ENCODE data around the gene DPYD. TPM values are rescaled to one million over a fixed set of nuclear protein-coding genes. Genes with fewer than 3 reads are reported as not detected.

Gene DPYD
- polyA plus RNA-seq, result 10 to 100 TPM in 2 of 3 donors, 1 to 10 TPM in 1; 4.2 to 23.5 (median 17.1) TPM

DNA sequence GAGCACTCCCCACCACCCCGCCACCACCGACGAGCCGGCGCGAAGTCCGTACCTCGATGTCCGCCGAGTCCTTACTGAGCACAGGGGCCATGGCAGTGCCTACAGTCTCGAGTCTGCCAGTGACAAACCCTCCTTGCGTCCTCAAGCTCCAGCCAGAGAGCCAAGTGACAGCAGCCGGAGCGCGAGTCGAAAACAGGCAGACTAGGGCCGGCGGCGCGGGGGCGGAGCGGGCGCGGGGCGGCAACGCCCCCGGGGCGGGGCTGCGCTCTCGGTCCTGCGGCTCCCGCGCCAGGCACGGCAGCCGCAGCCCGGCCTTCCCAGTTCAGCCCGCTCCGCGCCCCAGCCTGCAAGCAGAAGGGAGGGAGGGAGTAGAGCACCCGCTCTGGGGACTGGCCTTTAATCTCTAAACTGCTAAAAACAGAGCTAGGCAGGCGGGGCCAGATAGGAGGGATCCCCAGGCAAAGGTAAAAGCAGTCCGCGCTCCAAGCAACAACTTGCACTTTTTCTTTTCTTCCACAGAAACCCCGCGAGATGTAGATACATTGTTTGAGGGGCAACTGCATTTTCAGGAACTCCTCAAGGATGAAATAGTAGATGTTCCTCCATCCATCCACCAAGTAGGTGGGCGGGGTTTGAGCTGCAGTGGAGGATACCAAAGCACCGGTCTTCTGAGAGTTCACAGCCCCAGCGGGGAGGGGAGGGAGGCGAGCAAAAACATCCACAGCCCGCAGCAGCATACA, at the start of gene DPYD:
Gene DPYD (minus strand): TSS at position 203 of the 740 bp plus-strand sequence. CDS start 112 bp downstream, at position 91.
- WGBS, 3 donors, result 0 to 1% (median 1%) methylated on average over 42 to 50 of the region's 50 CpGs
- H3K27ac ChIP-seq (ENCODE audit: low read depth, low read length), result no peak within 1 kb of the TSS

GRCh38 chr1:97960470-97960869, 39.6 kb upstream of the DPYD start:
- H3K27ac ChIP-seq (ENCODE audit: low read depth, low read length), result no peak overlapping the region

DNA sequence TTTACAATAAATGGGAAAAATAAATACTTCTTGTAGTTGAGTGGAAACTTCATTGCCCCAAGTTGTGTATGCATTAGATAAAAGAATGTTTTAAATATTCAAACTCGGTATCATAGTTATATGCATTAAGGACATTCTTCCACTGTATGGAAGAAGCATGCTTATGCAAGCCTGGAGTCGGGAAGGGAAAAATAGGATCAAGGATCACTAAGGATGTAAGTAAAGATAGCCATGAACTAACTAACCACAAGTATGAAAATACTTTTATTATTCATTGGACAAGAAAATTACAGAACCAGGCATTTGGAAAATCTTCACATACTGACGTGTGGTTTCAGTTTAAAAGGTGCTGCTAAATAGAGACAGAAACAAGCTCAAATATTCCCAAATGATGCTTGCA, 26.9 kb upstream of the DPYD start:
- 71 to 79% (median 78%) methylated on average over 3 of the region's 3 CpGs for WGBS, 3 donors

DNA sequence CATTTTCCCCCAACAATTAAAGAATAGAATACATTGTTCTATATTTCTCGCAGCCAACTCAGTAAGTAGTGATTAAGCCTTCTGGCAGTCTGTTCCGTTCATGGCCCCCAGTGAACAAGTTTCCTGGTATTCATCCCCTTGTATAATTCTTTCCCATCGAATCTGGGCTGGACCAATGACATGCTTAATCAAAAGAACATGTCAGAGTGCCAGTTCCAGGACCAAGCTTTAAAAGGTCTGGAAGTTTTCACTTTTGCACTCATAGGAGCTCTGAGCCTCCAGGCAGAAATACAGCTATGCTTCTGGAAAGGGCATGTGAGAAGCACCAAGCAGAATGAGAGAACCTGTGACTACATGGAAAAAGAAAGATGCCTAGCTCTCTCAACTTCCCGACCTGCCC, 22.5 kb upstream of the DPYD start:
- 36 to 58% (median 57%) methylated on average over 4 of the region's 4 CpGs for WGBS, 3 donors
- no peak overlapping the region for H3K27ac ChIP-seq (ENCODE audit: low read depth, low read length)

More for the DNA sequence above, 26.9 kb upstream of the DPYD start:
- H3K27ac ChIP-seq (ENCODE audit: low read depth, low read length), result no peak overlapping the region

DNA sequence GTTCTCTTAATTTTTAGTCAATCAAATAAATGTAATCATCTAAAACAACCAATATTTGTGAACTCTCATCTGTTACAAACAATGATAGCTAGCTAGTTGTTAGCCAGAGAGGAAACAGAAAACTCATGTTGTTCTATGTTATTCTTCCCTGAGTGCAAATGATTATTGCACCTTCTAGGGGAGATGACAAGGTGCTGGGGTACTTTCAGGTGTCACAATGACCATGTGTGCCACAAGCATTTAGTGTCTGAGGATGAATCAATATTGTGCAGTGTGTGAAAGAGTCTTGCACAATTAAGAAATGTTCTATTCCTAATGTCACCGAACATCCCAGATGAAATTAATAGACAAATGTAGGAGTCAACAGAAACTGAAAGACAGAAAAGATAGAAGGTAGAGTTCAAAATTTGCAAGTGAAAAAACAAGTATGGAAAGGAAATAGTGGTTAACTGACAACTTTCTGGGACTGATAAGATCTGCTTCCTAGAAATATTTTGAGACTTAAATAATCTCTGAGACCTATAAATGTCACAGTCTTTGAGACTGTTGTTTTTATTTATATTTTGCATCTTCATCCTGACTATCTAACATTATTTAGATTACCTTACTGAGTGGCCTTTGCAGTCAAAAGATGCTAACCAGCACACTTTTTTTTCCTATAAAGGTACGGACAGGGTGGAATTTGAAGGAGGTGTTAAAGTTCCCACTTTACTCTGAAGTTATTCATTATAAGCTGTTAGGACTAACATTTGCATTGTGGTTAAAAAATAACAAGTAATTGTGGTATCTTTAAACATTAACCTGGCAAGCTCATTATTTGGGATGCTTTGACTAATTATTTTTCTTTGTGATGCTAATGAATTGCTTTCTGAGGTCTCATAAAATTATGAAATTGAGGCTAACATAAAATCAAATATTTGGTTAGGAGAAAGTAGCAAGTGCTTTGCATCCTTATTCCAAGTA, 21.6 kb upstream of the DPYD start:
- no peak overlapping the region for H3K27ac ChIP-seq (ENCODE audit: low read depth, low read length)
- WGBS, 3 donors, result 32 to 55% (median 51%) methylated on average over 2 of the region's 2 CpGs

- no peak overlapping the region for H3K27ac ChIP-seq (ENCODE audit: low read depth, low read length)
- 36 to 70% (median 51%) methylated on average over 3 of the region's 3 CpGs for WGBS, 3 donors
These were observed 17.4 kb upstream of the DPYD start for GRCh38 chr1:97938285-97938642.

- H3K27ac ChIP-seq (ENCODE audit: low read depth, low read length), result no peak overlapping the region
- 78 to 92% (median 88%) methylated on average over 2 of the region's 2 CpGs for WGBS, 3 donors
These were observed 16.1 kb upstream of the DPYD start for GRCh38 chr1:97936976-97937375.

DNA sequence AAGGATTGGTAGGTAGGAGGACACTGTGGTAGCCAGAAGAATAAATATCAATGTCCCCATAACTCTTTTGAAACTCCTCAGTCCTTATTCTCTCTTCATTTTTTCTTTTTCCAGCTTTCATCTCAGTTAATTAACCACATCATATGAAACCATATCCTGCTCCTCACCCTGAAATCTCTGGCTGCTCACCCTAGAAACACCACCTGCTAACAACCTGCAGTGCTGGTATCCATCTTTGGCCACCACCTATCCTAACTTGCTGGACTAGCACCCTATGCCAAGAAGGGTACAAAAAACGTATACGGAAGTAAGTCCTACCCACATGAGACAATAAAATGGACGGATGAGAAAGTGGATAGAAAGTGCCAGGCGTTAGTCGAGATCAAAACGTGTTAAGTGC, 13.7 kb upstream of the DPYD start:
- H3K27ac ChIP-seq (ENCODE audit: low read depth, low read length), result no peak overlapping the region
- 85 to 91% (median 88%) methylated on average over 6 of the region's 6 CpGs for WGBS, 3 donors

GRCh38 chr1:97929874-97930851, 9.3 kb upstream of the DPYD start:
- H3K27ac ChIP-seq (ENCODE audit: low read depth, low read length), result no peak overlapping the region
- WGBS, 3 donors, result 57 to 92% (median 75%) methylated on average over 5 of the region's 5 CpGs

DNA sequence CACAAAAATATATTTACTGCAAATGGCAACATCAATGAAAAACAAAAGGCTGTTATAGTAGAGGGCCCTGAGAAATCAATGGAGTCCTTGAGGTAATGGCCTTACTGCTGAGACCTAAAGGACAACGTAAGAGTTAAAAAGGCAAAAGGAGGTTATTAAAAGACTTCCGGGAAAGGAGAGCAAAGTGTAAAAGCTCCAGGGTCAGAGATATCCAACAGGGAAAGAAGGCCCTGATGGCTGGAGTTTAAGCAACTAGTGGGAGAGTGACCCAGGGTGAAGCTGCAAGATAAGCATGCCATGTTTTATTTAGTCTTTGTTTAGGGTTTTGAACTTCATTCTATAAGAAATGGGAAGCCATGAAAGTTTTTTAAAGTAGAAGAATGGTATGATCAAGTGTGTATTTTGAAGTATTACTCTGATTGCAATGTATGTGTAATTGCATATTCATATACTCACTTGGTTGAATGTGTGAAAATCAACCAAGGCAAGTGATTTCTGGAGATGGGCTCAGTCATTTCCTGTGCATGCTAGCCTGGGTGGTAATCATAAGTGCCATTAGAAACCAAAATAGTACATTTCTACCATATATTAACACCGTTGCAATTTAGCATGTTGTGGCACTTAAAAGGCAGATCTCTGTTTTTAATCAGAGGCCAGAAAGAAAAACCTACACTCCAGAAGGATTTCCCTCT, 5.3 kb upstream of the DPYD start:
- WGBS, 3 donors, result 43 to 75% (median 67%) methylated on average over 3 of the region's 3 CpGs
- no peak overlapping the region for H3K27ac ChIP-seq (ENCODE audit: low read depth, low read length)

- no peak overlapping the region for H3K27ac ChIP-seq (ENCODE audit: low read depth, low read length)
These were observed 4.3 kb upstream of the DPYD start for GRCh38 chr1:97925151-97925550.

DNA sequence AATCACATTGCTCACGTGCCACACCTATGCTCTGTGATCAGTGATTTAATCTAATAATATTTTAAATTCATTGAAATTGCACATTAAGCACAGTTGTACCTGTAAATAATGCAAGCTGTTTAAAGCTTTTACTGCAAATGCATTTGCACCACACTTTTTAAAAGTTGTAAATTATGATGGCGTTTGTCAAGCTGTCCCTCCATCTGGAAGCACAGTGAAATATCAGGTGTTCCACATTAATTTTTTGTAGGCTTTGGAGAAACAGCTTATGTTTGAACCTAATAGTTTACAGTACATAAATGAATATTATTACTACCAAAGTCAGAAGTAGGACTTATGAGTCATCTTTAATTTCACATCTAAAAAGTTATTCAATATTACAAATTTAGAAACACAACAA, 3.0 kb upstream of the DPYD start:
- H3K27ac ChIP-seq (ENCODE audit: low read depth, low read length), result no peak overlapping the region
- 75 to 87% (median 81%) methylated on average over 2 of the region's 2 CpGs for WGBS, 3 donors

- H3K27ac ChIP-seq (ENCODE audit: low read depth, low read length), result no peak overlapping the region
- WGBS, 3 donors, result 0 to 1% (median 0%) methylated on average over 13 to 24 of the region's 24 CpGs
These were observed 480 bp downstream of the DPYD start for GRCh38 chr1:97920276-97920831.

DNA sequence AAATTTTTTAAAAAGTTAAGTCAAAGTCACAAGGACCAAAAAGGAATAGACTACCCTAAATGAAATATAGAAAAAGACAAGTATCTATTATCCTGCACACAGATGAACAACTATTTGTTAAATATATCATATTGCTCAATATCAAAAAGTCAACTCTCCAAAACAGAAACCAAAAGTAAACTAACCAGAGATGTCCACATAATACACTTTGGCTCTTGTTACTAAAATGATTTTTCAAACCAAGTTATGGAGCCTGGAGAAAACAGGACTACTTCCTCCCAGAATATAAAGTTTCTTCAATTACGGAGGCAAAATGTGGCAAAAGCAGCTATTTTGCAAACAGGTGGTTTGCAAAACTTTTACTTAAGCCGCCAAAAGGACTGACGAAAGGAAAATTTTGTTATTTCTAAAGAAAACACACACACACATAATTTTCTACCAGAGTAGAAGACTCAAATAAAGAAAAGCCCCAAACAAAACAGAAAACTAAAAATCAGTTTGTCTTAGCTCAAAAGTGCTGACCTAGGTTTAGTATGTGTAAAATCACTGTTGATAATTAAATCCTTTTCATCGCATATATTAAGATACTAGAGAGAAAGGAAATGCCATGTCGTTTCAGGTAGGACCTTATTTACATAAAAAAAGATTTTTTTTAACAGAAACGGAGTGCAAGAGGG, 1.1 kb downstream of the DPYD start:
- 2 to 12% (median 4%) methylated on average over 6 of the region's 6 CpGs for WGBS, 3 donors

GRCh38 chr1:97918961-97919360, 1.9 kb downstream of the DPYD start:
- H3K27ac ChIP-seq (ENCODE audit: low read depth, low read length), result no peak overlapping the region
- 42 to 55% (median 46%) methylated on average over 1 of the region's 1 CpG for WGBS, 3 donors

More for the DNA sequence above, 1.1 kb downstream of the DPYD start:
- H3K27ac ChIP-seq (ENCODE audit: low read depth, low read length), result no peak overlapping the region

DNA sequence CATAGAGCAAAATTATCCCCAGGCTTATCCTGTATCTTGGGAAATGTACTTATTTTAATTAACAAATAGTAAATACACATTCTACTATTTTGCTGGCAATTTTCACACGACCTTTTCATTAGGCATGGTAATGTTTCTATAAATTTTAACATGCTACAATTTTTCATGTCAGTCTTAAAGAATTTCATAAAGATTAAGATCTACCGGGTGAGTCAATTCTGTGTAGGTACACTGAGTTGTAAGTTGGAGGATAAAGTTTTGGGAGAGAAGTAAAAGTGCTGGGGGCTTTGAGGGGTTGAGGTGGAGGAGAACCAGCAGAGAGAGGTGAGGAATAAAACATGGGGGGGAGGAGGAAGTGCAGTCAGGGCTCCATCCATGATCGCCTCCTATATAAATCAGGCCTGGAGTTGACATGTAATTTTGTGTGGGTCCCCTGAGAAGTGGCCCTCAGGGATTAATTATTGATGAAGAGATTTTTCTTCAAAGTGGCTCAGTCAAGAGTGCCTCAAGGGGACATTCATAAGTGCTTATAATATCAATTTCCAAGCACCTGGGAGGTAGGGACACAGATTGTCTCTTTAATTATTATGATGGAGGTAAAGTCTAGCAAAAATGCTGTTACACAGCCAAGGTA, 7.2 kb downstream of the DPYD start:
- 84 to 92% (median 89%) methylated on average over 3 of the region's 3 CpGs for WGBS, 3 donors
- no peak overlapping the region for H3K27ac ChIP-seq (ENCODE audit: low read depth, low read length)

Measured in adipose tissue (tissue), 3 donors.